ENCODE measurements around the gene LPA.
"Not testable (repeated sequence)": the region's sequence is repeated elsewhere in the genome, so short reads cannot be mapped to it uniquely, and the experiment has no call there.

Gene LPA

DNA sequence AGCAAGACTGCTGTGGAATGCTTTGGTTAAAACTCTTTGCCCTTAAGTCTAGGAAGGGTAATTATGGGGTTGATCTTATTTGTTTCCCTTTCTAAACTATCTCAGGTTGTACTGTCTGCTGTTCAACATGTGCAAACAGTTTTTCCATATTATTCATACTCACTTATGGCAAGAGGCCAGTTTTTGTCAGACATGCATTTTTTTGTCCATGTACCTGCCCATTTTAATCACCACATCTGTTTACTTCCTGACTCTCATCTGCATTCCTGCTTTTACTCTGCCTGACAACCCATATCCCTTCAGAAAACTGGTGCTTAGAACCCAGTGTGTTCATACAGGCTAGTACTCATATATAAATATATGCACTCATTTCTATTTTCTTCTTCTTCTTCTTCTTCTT is 80.3 kb downstream of the LPA start:
- DNase-seq: no peak
- H3K4me3 ChIP-seq (ENCODE audit: low read depth, low read length): no peak overlapping the region
- no peaks in the 10 kb centered on the region for H3K4me1 ChIP-seq
- no peaks in the 10 kb centered on the region for H3K27me3 ChIP-seq
- H3K36me3 ChIP-seq: no peaks in the 10 kb centered on the region
- TF ChIP-seq, protein P1, sequence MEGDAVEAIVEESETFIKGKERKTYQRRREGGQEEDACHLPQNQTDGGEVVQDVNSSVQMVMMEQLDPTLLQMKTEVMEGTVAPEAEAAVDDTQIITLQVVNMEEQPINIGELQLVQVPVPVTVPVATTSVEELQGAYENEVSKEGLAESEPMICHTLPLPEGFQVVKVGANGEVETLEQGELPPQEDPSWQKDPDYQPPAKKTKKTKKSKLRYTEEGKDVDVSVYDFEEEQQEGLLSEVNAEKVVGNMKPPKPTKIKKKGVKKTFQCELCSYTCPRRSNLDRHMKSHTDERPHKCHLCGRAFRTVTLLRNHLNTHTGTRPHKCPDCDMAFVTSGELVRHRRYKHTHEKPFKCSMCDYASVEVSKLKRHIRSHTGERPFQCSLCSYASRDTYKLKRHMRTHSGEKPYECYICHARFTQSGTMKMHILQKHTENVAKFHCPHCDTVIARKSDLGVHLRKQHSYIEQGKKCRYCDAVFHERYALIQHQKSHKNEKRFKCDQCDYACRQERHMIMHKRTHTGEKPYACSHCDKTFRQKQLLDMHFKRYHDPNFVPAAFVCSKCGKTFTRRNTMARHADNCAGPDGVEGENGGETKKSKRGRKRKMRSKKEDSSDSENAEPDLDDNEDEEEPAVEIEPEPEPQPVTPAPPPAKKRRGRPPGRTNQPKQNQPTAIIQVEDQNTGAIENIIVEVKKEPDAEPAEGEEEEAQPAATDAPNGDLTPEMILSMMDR (IDR thresholded peaks at IDR 0.05; ENCODE audit: low read depth, low read length): no peak
- no peaks in the 10 kb centered on the region for H3K9me3 ChIP-seq

DNA sequence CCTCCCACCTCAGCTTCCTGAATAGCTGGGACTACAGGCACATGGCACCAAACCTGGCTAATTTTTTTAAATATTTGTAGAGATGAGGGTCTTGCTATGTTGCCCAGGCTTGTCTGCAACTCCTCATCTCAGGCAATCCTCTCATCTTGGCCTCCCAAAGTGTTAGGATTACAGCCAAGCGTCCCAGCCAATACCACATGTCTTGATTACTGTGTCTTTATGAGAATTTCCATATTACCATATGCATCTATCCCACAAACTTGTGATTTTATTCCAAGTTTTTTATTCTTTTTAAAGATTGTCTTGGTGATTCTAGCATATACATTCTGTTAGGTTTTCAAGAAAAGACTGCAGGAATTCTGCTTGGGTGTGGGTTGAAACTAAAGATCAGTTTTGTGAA is 82.7 kb downstream of the LPA start:
- no peak overlapping the region for H3K4me3 ChIP-seq (ENCODE audit: low read depth, low read length)
- no peaks in the 10 kb centered on the region for H3K9me3 ChIP-seq

DNA sequence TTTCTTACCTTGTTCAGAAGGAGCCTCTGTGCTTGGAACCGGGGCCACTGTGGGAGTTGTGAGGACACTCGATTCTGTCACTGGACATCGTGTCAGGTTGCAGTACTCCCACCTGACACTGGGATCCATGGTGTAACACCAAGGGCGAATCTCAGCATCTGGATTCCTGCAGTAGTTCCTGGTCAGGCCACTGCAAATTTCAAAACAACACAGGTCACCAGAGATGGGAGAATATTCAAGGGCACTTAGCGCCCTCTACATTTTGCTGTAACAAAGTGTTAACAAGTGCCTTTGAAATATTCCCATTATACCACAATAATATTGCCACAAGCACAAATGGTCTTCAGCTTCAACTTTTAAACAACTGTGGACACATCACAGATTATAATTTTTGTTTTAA is 85.6 kb downstream of the LPA start:
- not testable (repeated sequence) for H3K9me3 ChIP-seq; H3K4me3 ChIP-seq (ENCODE audit: low read depth, low read length); H3K36me3 ChIP-seq; H3K4me1 ChIP-seq; H3K27me3 ChIP-seq; DNase-seq

More for the DNA sequence above, 82.7 kb downstream of the LPA start:
- TF ChIP-seq, protein P1 (IDR thresholded peaks at IDR 0.05; ENCODE audit: low read depth, low read length): no peak
- no peak for DNase-seq
- no peaks in the 10 kb centered on the region for H3K4me1 ChIP-seq
- no peaks in the 10 kb centered on the region for H3K27me3 ChIP-seq
- no peaks in the 10 kb centered on the region for H3K36me3 ChIP-seq

DNA sequence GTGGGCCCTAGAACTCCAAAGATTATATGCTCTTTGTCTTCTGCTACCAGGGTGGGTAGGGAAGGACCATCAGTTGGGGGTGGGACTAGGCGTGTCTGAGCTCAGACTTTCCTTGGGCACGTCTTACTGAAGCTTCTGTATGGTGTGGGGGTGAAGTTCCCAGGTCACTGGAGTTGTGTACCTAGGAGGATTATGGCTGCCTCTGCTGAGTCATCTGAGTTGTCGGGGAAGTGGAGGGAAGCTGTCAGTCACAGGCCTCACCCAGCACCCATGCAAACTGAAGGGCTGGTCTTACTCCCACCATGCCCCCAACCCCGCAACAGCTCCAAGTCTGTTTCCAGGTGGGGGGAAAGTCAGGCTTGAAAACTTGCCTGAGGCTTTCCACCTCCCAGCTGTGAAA is 90.1 kb downstream of the LPA start:
- H3K4me1 ChIP-seq: no peaks in the 10 kb centered on the region
- no peaks in the 10 kb centered on the region for H3K36me3 ChIP-seq
- H3K27me3 ChIP-seq: no peaks in the 10 kb centered on the region
- H3K4me3 ChIP-seq (ENCODE audit: low read depth, low read length): no peak overlapping the region
- no peak for DNase-seq
- H3K9me3 ChIP-seq: no peaks in the 10 kb centered on the region
- TF ChIP-seq, protein P1 (IDR thresholded peaks at IDR 0.05; ENCODE audit: low read depth, low read length): no peak

DNA sequence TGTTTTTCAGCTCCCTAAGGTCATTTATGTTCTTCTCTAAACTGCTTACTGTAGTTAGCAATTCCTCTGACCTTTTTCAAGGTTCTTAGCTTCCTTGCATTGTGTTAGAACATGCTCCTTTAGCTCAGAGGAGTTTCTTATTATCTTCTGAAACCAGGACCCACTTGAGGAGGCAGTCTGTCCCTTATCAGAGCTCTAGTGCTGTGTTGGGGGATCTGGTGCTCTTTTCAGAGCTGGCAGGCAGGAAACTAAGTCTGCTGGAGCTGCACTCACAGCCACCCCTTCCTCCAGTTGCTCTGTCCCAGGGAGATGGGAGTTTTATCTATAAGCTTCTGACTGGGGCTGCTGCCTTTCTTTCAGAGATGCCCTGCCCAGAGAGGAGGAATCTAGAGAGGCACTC is 92.9 kb downstream of the LPA start:
- H3K4me3 ChIP-seq (ENCODE audit: low read depth, low read length); H3K27me3 ChIP-seq; H3K36me3 ChIP-seq; H3K4me1 ChIP-seq; H3K9me3 ChIP-seq; DNase-seq: not testable (repeated sequence)

DNA sequence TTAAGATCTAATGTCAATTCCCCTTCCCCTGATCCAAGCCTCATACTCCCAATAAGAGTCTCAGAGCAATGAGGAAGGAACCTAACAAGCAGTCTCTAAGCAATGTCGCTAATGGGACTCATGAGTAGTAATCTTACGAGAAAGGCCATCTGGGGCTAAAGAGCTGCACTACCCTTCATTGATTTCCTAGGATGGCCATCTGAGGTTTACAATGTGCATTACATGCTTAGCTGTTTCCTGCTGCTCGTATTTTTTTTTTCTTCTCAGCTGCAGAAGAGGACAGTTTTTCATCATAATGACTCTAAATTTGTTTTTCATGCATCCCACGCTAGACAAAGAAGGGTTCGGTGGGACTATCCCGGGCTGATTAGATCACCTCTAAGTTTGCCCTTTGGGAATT is 119.3 kb downstream of the LPA start:
- H3K36me3 ChIP-seq: no peaks in the 10 kb centered on the region
- H3K4me3 ChIP-seq (ENCODE audit: low read depth, low read length): no peak overlapping the region
- H3K4me1 ChIP-seq: no peaks in the 10 kb centered on the region
- H3K27me3 ChIP-seq: no peaks in the 10 kb centered on the region
- no peak for DNase-seq
- TF ChIP-seq, protein P1 (IDR thresholded peaks at IDR 0.05; ENCODE audit: low read depth, low read length): no peak
- no peaks in the 10 kb centered on the region for H3K9me3 ChIP-seq

DNA sequence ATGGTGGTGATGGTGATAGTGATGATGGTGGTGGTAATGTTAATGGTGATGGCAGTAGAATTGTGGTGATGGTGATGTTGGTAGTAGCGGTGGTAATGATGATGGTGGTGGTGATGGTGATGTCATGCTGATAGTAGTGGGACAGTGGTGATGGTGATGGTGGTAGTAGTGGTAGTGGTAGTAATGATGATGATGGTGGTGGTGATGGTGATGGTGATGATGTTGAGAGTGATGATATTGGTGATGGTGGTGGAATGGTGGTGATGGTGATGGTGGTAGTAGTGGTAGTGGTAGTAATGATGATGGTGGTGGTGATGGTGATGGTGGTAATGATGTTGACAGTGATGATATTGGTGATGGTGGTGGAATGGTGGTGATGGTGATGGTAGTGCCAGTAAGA is 128.8 kb downstream of the LPA start:
- no peaks in the 10 kb centered on the region for H3K36me3 ChIP-seq
- TF ChIP-seq, protein P1 (IDR thresholded peaks at IDR 0.05; ENCODE audit: low read depth, low read length): no peak
- no peak overlapping the region for H3K4me3 ChIP-seq (ENCODE audit: low read depth, low read length)
- DNase-seq: no peak
- H3K4me1 ChIP-seq: no peaks in the 10 kb centered on the region
- H3K27me3 ChIP-seq: no peaks in the 10 kb centered on the region
- H3K9me3 ChIP-seq: no peaks in the 10 kb centered on the region

All from BE2C (cell line).